Measurements from ENCODE around the gene CLMN.

- TF ChIP-seq EZH2 (IDR thresholded peaks at IDR 0.05) (no peak), CTCF (IDR thresholded peaks at IDR 0.05) (no peak), EZH2phosphoT487 (IDR thresholded peaks at IDR 0.05) (no peak)
Measured at GRCh38 chr14:95261616-95262510, 57.8 kb downstream of the CLMN start.

Data from neural progenitor cell (in vitro differentiated cells).